Heart right ventricle (tissue), 16 donors: ENCODE measurements around the gene ERMAP. TPM values are rescaled to one million over a fixed set of nuclear protein-coding genes. Genes with fewer than 3 reads are reported as not detected.

Source experiments
- ATAC-seq, 8 donors: fragments of 200-7000 bp; cut with Tn5 transposase; one replicate each; pipeline ENCODE4 v1.9.1; 2020; ENCODE audit warnings: mild to moderate bottlenecking in 8 of 8, moderate library complexity in 8 of 8, moderate number of reproducible peaks in 1 of 8
- DNase-seq, 2 donors: peaks; one replicate each; pipeline ENCODE4 v3.0.0-alpha.2; 2020
- H3K27ac ChIP-seq, 10 donors: fragments of 200-600 bp; sonication (generic) in 2 of 10; one replicate each; pipeline versions ENCODE4 v1.5.0 to v1.8.0; 2020 to 2022; ENCODE audit warnings: mild to moderate bottlenecking in 3 of 10
- H3K27me3 ChIP-seq, 7 donors: fragments of 200-600 bp; one replicate each; pipeline ENCODE4 v1.8.0; 2021 to 2022; ENCODE audit warnings: mild to moderate bottlenecking in 2 of 7
- H3K36me3 ChIP-seq, 9 donors: fragments of 200-600 bp; sonication (generic) in 1 of 9; one replicate each; pipeline versions ENCODE4 v1.5.0 to v1.8.0; 2020 to 2022; ENCODE audit warnings: mild to moderate bottlenecking in 2 of 9
- H3K4me1 ChIP-seq, 9 donors: fragments of 200-600 bp; sonication (generic) in 1 of 9; one replicate each; pipeline versions ENCODE4 v1.5.0 to v1.8.0; 2020 to 2022; ENCODE audit warnings: mild to moderate bottlenecking in 4 of 9
- H3K4me3 ChIP-seq, 10 donors: fragments of 200-600 bp; sonication (generic) in 2 of 10; one replicate each; pipeline versions ENCODE4 v1.5.0 to v1.8.0; 2020 to 2022; ENCODE audit warnings: mild to moderate bottlenecking in 7 of 10, moderate library complexity in 2 of 10
- H3K9me3 ChIP-seq, 11 donors: fragments of 200-600 bp in 10 of 11; sonication (generic) in 2 of 11; one replicate each; pipeline versions ENCODE4 v1.5.0 to v1.8.0; 2013 to 2022; ENCODE audit warnings: mild to moderate bottlenecking in 2 of 11, control low read depth in 1 of 11, moderate library complexity in 1 of 11
- CTCF ChIP-seq, 9 donors: fragments of 200-600 bp; sonication (generic) in 2 of 9; IDR thresholded peaks; one replicate each; pipeline versions ENCODE4 v1.5.0 to v1.8.0; 2021 to 2022; ENCODE audit warnings: antibody characterized with exemption in 9 of 9, mild to moderate bottlenecking in 5 of 9, moderate library complexity in 1 of 9
- WGBS, 2 donors: extraction: QIAGEN DNeasy Blood & Tissue Kit; methylation state at CpG; one replicate each; pipeline ENCODE4 v1.1.7; 2013; ENCODE audit warnings: inconsistent platforms in 1 of 2; 5-methylcytosine and 5-hydroxymethylcytosine counted together
- intact Hi-C, 10 donors: fragments of 100-400 bp; cut with DNase I; formaldehyde crosslinking; loops; one replicate each; pipeline versions ENCODE4 v1.11.1 to v1.14.2; 2022
- polyA plus RNA-seq, 2 donors: library from polyadenylated mRNA; stranded (reverse); fragments of 200-250 nt; gene quantifications; one replicate each; pipeline ENCODE4 v1.2.3, GENCODE V29; 2013
- total RNA-seq, 10 donors: library from RNA; stranded (reverse); fragmentation: NEBNext Ultra II Directional in 3 of 10; extraction: Animal tissue kit (Norgen Biotek cat#: 25700) in 3 of 10; gene quantifications; one replicate each; pipeline versions ENCODE4 v1.2.1 to v1.2.4, GENCODE V29; 2021 to 2023
- donor health status: Arrhythmogenic right ventricular cardiomyopathy.
- donor health status: ischemic (EF 13 %, LVEDD 7.1; RV severe dilation, severe dysfunction).
- donor health status: healthy with polysubstance abuse.
- donor health status: DM: no; HTN: yes; CAD: no.
- donor health status: DM: no; HTN: no; CAD: no.
- donor health status: ischemic (EF 25% LVEDD 6.9; RV normal size, moderate dysfunction).
- donor health status: ischemic (EF 25% LVEDD 5.7; RV mildly dilated, moderate dysfunction).
- donor health status: healthy.
- donor health status: DM: yes; HTN: yes; CAD: no.
- donor health status: Ischemic cardiomyopathy.
- donor health status: ischemic (EF 35%, LVEDD 5.7; RV mildly dilated, moderate dysfunction).
- donor health status: nonischemic (EF 11% LVEDD 7.7; RV severe dilation, severe dysfunction).
- donor health status: DM: yes; HTN: yes; CAD: no.
- donor health status: PGD.
- donor health status: ischemic (EF 29% LVEDD 5.4; RV normal size, mild dysfunction).
- donor health status: nonischemic (EF 23%, LVEDD 6.1; RV moderate dilation, normal function).

The ERMAP gene
- total and polyA plus RNA-seq, 12 donors: 1.4 to 6.1 (median 5.0) TPM

- Histone ChIP-seq H3K4me1 (no peaks in the 10 kb centered on the region), H3K9me3 (no peaks in the 10 kb centered on the region), H3K4me3 (no peak overlapping the region), H3K36me3 (peaks cover 0 to 98% (median 49%) of the 10 kb centered on the region in 9 donors), H3K27me3 (no peaks in the 10 kb centered on the region), H3K27ac (no peak overlapping the region)
- TF ChIP-seq CTCF (IDR thresholded peaks at IDR 0.05): peak; percentile 32 to 68 (median 62)
- DNase-seq (no peak), ATAC-seq (peak in 5 of 8 donors; percentile 59 to 70 (median 63))
- intact Hi-C loops: loop anchor here in 8 of 10 donors (1.0 to 10.0 kb wide), 4 partner anchors 147 to 296 kb away; no protein-coding TSS in a partner anchor
Observed at GRCh38 chr1:42777852-42778251, 39.1 kb upstream of the ERMAP start.

- Histone ChIP-seq H3K27me3 (peaks cover 0 to 2% (median 0%) of the 10 kb centered on the region in 7 donors), H3K4me1 (peaks cover 0 to 2% (median 1%) of the 10 kb centered on the region in 9 donors), H3K27ac (no peak overlapping the region), H3K36me3 (peaks cover 0 to 88% (median 41%) of the 10 kb centered on the region in 9 donors), H3K4me3 (no peak overlapping the region), H3K9me3 (no peaks in the 10 kb centered on the region)
- 91 to 92% methylated on average over 2 of the region's 2 CpGs for WGBS, 2 donors
- no peak for TF ChIP-seq CTCF (IDR thresholded peaks at IDR 0.05)
- ATAC-seq (no peak), DNase-seq (no peak)
- intact Hi-C loops: loop anchor here in 8 of 10 donors (2.0 to 10.0 kb wide), 4 partner anchors 145 to 295 kb away; no protein-coding TSS in a partner anchor
Observed at GRCh38 chr1:42779725-42780124, 37.2 kb upstream of the ERMAP start.

- Histone ChIP-seq H3K27me3 (peaks cover 0 to 6% (median 0%) of the 10 kb centered on the region in 7 donors), H3K4me3 (no peak overlapping the region), H3K36me3 (peaks cover 0 to 83% (median 36%) of the 10 kb centered on the region in 9 donors), H3K4me1 (peaks cover 3 to 6% (median 6%) of the 10 kb centered on the region in 9 donors), H3K9me3 (no peaks in the 10 kb centered on the region), H3K27ac (no peak overlapping the region)
- 94 to 100% methylated on average over 1 of the region's 1 CpG for WGBS, 2 donors
- intact Hi-C loops: loop anchor here in 1 of 10 donors (10.0 kb wide), 1 partner anchor 295 kb away; no protein-coding TSS in a partner anchor
- no peak for TF ChIP-seq CTCF (IDR thresholded peaks at IDR 0.05)
- ATAC-seq: no peak
- no peak for DNase-seq
Observed at GRCh38 chr1:42780176-42780575, 36.7 kb upstream of the ERMAP start.

GRCh38 chr1:42783092-42783491 is 33.8 kb upstream of the ERMAP start:
- Histone ChIP-seq H3K4me3 (no peak overlapping the region), H3K27me3 (peaks cover 0 to 11% (median 0%) of the 10 kb centered on the region in 7 donors), H3K9me3 (no peaks in the 10 kb centered on the region), H3K36me3 (peaks cover 0 to 54% (median 8%) of the 10 kb centered on the region in 9 donors), H3K27ac (no peak overlapping the region), H3K4me1 (peaks cover 4 to 20% (median 14%) of the 10 kb centered on the region in 9 donors)
- DNase-seq (no peak), ATAC-seq (no peak)
- intact Hi-C loops: loop anchor here in 1 of 10 donors (10.0 kb wide), 1 partner anchor 292 kb away; no protein-coding TSS in a partner anchor
- 99 to 100% methylated on average over 2 of the region's 2 CpGs for WGBS, 2 donors
- TF ChIP-seq CTCF (IDR thresholded peaks at IDR 0.05): no peak
